ENCODE measurements around the gene VRK3.
A peak's percentile ranks its signal among the peaks of the same experiment; 100 is the strongest.

VRK3 gene

DNA sequence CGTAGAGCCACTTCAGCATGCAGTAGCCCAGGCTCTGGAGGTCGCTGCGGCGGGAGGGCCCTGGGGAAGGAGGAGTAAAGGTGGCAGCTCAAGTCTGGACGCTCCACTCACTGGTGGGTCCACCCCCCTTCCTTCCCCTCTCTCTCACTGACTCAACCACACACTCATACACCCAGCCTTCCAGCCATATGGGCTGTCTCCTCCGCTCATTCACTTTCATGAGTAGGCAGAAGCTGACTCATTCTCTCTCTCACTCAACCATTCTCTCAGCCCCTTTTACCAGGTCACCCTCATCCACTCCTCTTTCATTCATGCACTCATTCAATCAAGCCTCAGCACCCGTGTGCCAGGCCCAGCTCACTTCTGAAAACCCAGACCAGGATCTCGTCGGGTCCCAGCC lies 36.7 kb downstream of the VRK3 start:
- H3K4me3 Mint-ChIP-seq, result no peak overlapping the region
- H3K4me1 Mint-ChIP-seq (ENCODE audit: low read depth), result peaks cover 11% of the 10 kb centered on the region
- H3K36me3 Mint-ChIP-seq (ENCODE audit: low read depth), result peaks cover 99% of the 10 kb centered on the region
- H3K27ac Mint-ChIP-seq, result no peak overlapping the region
- H3K27me3 Mint-ChIP-seq, result no peaks in the 10 kb centered on the region
- peaks cover 8% of the 10 kb centered on the region for H3K9me3 Mint-ChIP-seq
- intact Hi-C loops (cut with micrococcal nuclease), result loop anchor here (5.0 kb wide), 1 partner anchor 36 kb away; no protein-coding TSS in a partner anchor

- no peaks in the 10 kb centered on the region for H3K27me3 Mint-ChIP-seq
- H3K27ac Mint-ChIP-seq, result no peak overlapping the region
- no peak overlapping the region for H3K4me3 Mint-ChIP-seq
- peaks cover 98% of the 10 kb centered on the region for H3K36me3 Mint-ChIP-seq (ENCODE audit: low read depth)
- H3K9me3 Mint-ChIP-seq, result peaks cover 8% of the 10 kb centered on the region
- intact Hi-C loops (cut with micrococcal nuclease), result loop anchor here (5.0 kb wide), 1 partner anchor 36 kb away; no protein-coding TSS in a partner anchor
- peaks cover 11% of the 10 kb centered on the region for H3K4me1 Mint-ChIP-seq (ENCODE audit: low read depth)
These were observed 37.2 kb downstream of the VRK3 start for GRCh38 chr19:49988007-49988406.

GRCh38 chr19:49987159-49987698 lies 37.9 kb downstream of the VRK3 start:
- H3K4me3 Mint-ChIP-seq, result no peak overlapping the region
- peaks cover 11% of the 10 kb centered on the region for H3K4me1 Mint-ChIP-seq (ENCODE audit: low read depth)
- intact Hi-C loops (cut with micrococcal nuclease), result loop anchor here (5.0 kb wide), 1 partner anchor 35 kb away; no protein-coding TSS in a partner anchor
- no peak overlapping the region for H3K27ac Mint-ChIP-seq
- no peaks in the 10 kb centered on the region for H3K27me3 Mint-ChIP-seq
- H3K9me3 Mint-ChIP-seq, result peaks cover 8% of the 10 kb centered on the region
- H3K36me3 Mint-ChIP-seq (ENCODE audit: low read depth), result peaks cover 98% of the 10 kb centered on the region

- peaks cover 8% of the 10 kb centered on the region for H3K9me3 Mint-ChIP-seq
- H3K4me3 Mint-ChIP-seq, result no peak overlapping the region
- peaks cover 11% of the 10 kb centered on the region for H3K4me1 Mint-ChIP-seq (ENCODE audit: low read depth)
- no peak overlapping the region for H3K27ac Mint-ChIP-seq
- peaks cover 98% of the 10 kb centered on the region for H3K36me3 Mint-ChIP-seq (ENCODE audit: low read depth)
- intact Hi-C loops (cut with micrococcal nuclease), result loop anchor here (5.0 kb wide), 1 partner anchor 34 kb away; no protein-coding TSS in a partner anchor
- no peaks in the 10 kb centered on the region for H3K27me3 Mint-ChIP-seq
These were observed 38.8 kb downstream of the VRK3 start for GRCh38 chr19:49986354-49986753.

- H3K36me3 Mint-ChIP-seq (ENCODE audit: low read depth), result peaks cover 98% of the 10 kb centered on the region
- H3K9me3 Mint-ChIP-seq, result peaks cover 8% of the 10 kb centered on the region
- intact Hi-C loops (cut with micrococcal nuclease), result loop anchor here (5.0 kb wide), 1 partner anchor 34 kb away; no protein-coding TSS in a partner anchor
- no peak overlapping the region for H3K4me3 Mint-ChIP-seq
- no peaks in the 10 kb centered on the region for H3K27me3 Mint-ChIP-seq
- H3K27ac Mint-ChIP-seq, result no peak overlapping the region
- peaks cover 11% of the 10 kb centered on the region for H3K4me1 Mint-ChIP-seq (ENCODE audit: low read depth)
These were observed 39.3 kb downstream of the VRK3 start for GRCh38 chr19:49985871-49986270.

DNA sequence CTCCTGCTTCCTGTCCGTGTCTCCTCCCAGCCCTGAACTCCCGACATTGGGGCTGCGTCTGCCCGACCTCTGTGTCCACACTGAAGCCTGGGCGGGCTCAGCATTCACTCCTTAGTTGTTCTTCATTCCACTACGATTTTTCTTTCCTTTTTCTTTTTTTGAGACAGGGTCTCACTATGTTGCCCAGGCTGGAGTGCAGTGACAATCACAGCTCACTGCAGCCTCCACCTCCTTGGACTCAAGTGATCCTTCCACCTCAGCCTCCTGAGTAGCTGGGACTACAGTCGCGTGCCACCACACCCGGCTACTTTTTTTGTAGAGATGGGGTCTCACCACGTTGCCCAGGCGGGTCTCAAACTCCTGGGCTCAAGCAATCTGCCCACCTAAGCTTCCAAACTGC lies 40.7 kb downstream of the VRK3 start:
- peaks cover 11% of the 10 kb centered on the region for H3K4me1 Mint-ChIP-seq (ENCODE audit: low read depth)
- intact Hi-C loops (cut with micrococcal nuclease), result no loop called here
- no peaks in the 10 kb centered on the region for H3K27me3 Mint-ChIP-seq
- H3K9me3 Mint-ChIP-seq, result peaks cover 8% of the 10 kb centered on the region
- peaks cover 96% of the 10 kb centered on the region for H3K36me3 Mint-ChIP-seq (ENCODE audit: low read depth)
- H3K4me3 Mint-ChIP-seq, result no peak overlapping the region
- H3K27ac Mint-ChIP-seq, result no peak overlapping the region

DNA sequence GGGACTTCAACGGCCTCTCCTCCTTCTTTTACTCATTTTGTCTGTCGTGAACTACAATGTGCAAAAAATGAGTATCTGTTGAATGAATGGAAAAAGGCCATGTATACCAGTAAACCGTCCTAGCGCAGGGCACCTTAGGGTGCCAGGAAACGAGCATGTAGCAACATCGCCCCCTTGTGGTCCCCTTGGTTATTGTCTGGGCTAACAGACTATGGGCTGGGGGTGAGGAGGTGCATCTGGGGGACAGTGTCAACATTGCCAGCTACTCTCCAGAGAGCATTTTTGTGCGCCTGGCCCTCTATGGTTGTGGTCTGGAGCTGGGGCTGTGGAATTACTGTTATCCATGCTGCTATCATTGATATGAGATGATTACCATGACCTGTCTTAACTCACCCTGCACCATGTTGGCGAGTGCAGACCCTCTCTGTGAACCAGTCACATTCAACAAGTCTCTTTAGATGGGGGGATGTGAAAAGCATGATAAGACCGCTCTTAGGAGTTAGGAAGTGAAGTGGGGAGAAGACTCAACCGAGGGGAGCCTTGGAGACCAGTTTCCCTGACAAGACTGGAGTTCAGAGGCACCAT lies 41.4 kb downstream of the VRK3 start:
- intact Hi-C loops (cut with micrococcal nuclease), result loop anchor here (1.0 kb wide), 1 partner anchor 46 kb away; no protein-coding TSS in a partner anchor
- H3K9me3 Mint-ChIP-seq, result peaks cover 8% of the 10 kb centered on the region
- H3K4me1 Mint-ChIP-seq (ENCODE audit: low read depth), result peaks cover 11% of the 10 kb centered on the region
- no peak overlapping the region for H3K4me3 Mint-ChIP-seq
- no peaks in the 10 kb centered on the region for H3K27me3 Mint-ChIP-seq
- peaks cover 96% of the 10 kb centered on the region for H3K36me3 Mint-ChIP-seq (ENCODE audit: low read depth)
- no peak overlapping the region for H3K27ac Mint-ChIP-seq

DNA sequence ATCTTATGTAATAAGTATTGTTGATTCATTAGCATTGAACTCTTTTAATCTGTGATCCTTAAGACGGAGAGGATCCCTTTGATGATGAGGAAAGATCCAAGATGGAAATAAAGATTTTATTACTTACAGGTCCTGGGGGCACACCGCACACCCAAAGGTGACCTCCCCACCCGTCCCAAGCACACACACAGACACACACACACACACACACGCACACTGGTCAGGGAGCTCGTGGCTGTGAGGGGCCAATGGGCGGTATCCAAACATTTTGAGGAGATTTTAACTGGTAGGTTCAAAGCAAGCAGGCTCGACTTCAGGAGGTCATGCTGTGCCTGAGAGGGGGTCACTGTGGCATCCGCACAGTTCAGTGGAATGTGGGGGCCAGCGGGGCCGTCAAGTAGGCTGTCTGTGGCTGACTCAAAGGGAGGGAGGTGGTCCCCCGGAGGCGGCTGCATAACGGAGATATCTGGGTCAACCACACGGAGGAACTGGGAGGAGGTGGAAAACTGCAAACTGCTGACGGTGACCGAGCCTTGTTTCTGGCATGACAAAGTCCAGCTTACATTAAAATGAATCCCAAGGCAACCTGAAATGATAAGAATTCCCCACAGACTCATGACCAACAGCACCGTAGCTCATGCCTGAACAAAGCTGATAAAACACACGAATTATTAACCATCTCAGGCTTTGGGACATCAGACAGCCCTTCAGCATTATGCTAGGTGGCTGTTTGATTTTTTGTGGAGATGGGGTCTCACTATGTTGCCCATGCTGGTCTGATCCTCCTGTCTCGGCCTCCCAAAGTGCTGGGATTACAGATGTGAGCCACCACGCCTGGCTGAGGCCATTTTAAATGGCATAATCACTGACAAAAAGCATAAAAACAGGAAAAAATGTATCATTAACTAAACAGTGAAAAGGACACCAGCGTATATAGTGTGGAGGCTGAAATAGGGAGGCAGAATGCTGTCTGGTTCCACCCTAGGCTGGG lies 43.3 kb downstream of the VRK3 start:
- H3K36me3 Mint-ChIP-seq (ENCODE audit: low read depth), result peaks cover 96% of the 10 kb centered on the region
- H3K9me3 Mint-ChIP-seq, result peaks cover under 1% of the 10 kb centered on the region
- peaks cover 11% of the 10 kb centered on the region for H3K4me1 Mint-ChIP-seq (ENCODE audit: low read depth)
- intact Hi-C loops (cut with micrococcal nuclease), result no loop called here
- no peak overlapping the region for H3K27ac Mint-ChIP-seq
- H3K27me3 Mint-ChIP-seq, result peaks cover 1% of the 10 kb centered on the region
- H3K4me3 Mint-ChIP-seq, result no peak overlapping the region

GRCh38 chr19:49978324-49978723 lies 46.8 kb downstream of the VRK3 start:
- Mint-ChIP-seq H3K9me3 (no peaks in the 10 kb centered on the region), H3K27me3 (peaks cover 21% of the 10 kb centered on the region), H3K27ac (no peak overlapping the region), H3K4me1 (ENCODE audit: low read depth) (peaks cover 23% of the 10 kb centered on the region), H3K4me3 (no peak overlapping the region), H3K36me3 (ENCODE audit: low read depth) (peaks cover 89% of the 10 kb centered on the region)
- intact Hi-C loops (cut with micrococcal nuclease), result no loop called here

GRCh38 chr19:49977881-49978280 lies 47.3 kb downstream of the VRK3 start:
- H3K27ac Mint-ChIP-seq, result no peak overlapping the region
- peaks cover 25% of the 10 kb centered on the region for H3K27me3 Mint-ChIP-seq
- intact Hi-C loops (cut with micrococcal nuclease), result no loop called here
- H3K36me3 Mint-ChIP-seq (ENCODE audit: low read depth), result peaks cover 89% of the 10 kb centered on the region
- H3K9me3 Mint-ChIP-seq, result no peaks in the 10 kb centered on the region
- H3K4me1 Mint-ChIP-seq (ENCODE audit: low read depth), result peaks cover 27% of the 10 kb centered on the region
- H3K4me3 Mint-ChIP-seq, result no peak overlapping the region

DNA sequence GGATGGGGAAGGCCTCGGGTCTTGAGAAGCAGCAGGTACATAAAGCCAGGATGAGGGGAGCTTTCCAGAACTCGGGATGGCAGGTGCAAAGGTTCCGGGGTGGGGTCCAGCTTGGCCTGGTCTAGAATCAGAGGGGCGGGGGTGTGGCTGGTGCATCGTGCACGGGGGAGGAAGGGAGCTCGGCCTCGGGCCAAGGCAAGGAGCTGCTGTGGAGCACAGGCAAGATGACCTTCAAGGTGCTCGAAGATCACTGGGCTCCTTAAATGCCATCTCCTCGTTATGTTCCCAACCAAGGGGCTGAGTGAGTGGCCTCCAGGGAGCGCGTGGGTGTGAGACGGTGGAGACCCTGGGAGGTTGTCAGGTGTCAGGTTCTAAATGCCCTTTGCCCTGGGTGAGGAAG lies 48.1 kb downstream of the VRK3 start:
- H3K4me1 Mint-ChIP-seq (ENCODE audit: low read depth), result peaks cover 35% of the 10 kb centered on the region

DNA sequence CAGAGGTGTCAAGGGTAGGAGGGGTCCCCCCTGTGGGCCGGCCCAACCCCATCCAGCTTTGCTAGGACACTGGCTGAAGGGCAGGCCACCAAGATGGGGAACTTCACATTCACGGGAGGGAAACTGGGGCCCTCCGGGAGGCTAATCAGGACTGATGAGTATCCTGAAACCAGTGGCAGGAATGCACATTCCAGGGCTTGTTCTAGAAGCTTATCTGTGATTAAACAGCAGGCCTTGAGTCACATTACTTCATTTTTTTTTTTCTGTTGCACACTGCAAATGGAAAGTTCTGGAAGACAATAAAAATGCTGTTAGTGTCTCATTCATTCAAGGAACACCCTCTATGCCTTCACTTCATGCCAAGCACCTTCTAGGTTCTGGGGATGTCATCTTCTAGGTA lies 48.7 kb downstream of the VRK3 start:
- Mint-ChIP-seq H3K4me1 (ENCODE audit: low read depth) (peaks cover 37% of the 10 kb centered on the region), H3K27me3 (peaks cover 39% of the 10 kb centered on the region), H3K27ac (no peak overlapping the region), H3K36me3 (ENCODE audit: low read depth) (peaks cover 75% of the 10 kb centered on the region), H3K9me3 (no peaks in the 10 kb centered on the region), H3K4me3 (no peak overlapping the region)
- intact Hi-C loops (cut with micrococcal nuclease), result no loop called here

More for the DNA sequence above, 48.1 kb downstream of the VRK3 start:
- Mint-ChIP-seq H3K36me3 (ENCODE audit: low read depth) (peaks cover 80% of the 10 kb centered on the region), H3K4me3 (no peak overlapping the region), H3K9me3 (no peaks in the 10 kb centered on the region), H3K27me3 (peaks cover 33% of the 10 kb centered on the region), H3K27ac (no peak overlapping the region)
- intact Hi-C loops (cut with micrococcal nuclease), result no loop called here

- Mint-ChIP-seq H3K27ac (no peak overlapping the region), H3K4me1 (ENCODE audit: low read depth) (peaks cover 37% of the 10 kb centered on the region), H3K9me3 (no peaks in the 10 kb centered on the region), H3K27me3 (peaks cover 41% of the 10 kb centered on the region), H3K4me3 (no peak overlapping the region), H3K36me3 (ENCODE audit: low read depth) (peaks cover 60% of the 10 kb centered on the region)
- intact Hi-C loops (cut with micrococcal nuclease), result no loop called here
These were observed 50.1 kb downstream of the VRK3 start for GRCh38 chr19:49975051-49975450.

DNA sequence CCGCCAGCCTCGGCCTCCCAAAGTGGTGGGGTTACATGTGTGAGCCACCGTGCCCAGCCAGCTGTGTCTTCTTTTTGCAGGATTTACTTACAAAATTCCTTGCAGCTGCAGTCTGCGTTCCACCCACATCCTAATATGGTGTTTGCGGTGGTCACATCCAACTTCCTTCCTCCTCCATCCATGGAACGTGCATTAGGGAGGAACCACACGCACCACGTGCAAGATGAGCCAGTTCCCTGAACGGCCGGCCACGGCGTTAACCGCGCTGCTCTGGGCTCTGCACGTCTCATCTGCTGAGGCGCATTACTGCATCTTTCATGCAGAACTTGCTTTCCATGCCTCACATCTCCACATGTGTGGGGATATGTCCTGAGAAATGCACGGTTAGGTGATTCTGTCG lies 51.2 kb downstream of the VRK3 start:
- peaks cover 41% of the 10 kb centered on the region for H3K27me3 Mint-ChIP-seq
- intact Hi-C loops (cut with micrococcal nuclease), result no loop called here
- peak overlapping the region; percentile 5 for H3K27ac Mint-ChIP-seq
- H3K4me1 Mint-ChIP-seq (ENCODE audit: low read depth), result peaks cover 42% of the 10 kb centered on the region
- H3K9me3 Mint-ChIP-seq, result no peaks in the 10 kb centered on the region
- H3K36me3 Mint-ChIP-seq (ENCODE audit: low read depth), result peaks cover 51% of the 10 kb centered on the region
- no peak overlapping the region for H3K4me3 Mint-ChIP-seq

Data from dendritic cell treated with granulocyte-macrophage colony-stimulating factor and Interleukin-4, amounts not matched to agents 40 ng/mL and 50 ng/mL, for 4 days (primary cell).